Measurements from ENCODE around the gene COL17A1. TPM values are rescaled to one million over a fixed set of nuclear protein-coding genes. Genes with fewer than 3 reads are reported as not detected.

The COL17A1 gene
- total RNA-seq, 1 donor from 2014 or later, result 3.6 TPM

DNA sequence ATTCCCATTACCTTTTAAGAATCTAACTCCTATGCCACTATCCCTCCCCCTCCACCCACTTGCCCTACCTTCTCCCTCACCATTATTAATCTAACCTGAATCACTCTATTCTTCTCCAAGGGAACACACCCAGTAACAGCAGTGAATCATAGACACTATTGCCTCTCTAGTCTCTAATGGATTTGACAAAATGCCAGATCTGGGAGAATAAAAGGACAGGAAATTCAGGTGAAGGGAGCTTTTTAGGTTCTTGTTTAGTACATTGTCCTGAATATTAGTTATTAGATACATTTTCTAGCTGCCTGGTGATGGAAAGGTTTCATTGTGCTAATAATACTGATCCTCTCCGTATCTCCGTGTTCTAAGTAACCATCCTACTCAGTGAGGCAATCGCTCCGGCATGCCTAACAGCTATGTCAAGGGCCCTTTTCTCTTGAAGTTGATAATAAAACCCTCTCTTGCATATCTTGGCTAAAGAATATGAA is 32.2 kb upstream of the COL17A1 start:
- TF ChIP-seq, protein P1, sequence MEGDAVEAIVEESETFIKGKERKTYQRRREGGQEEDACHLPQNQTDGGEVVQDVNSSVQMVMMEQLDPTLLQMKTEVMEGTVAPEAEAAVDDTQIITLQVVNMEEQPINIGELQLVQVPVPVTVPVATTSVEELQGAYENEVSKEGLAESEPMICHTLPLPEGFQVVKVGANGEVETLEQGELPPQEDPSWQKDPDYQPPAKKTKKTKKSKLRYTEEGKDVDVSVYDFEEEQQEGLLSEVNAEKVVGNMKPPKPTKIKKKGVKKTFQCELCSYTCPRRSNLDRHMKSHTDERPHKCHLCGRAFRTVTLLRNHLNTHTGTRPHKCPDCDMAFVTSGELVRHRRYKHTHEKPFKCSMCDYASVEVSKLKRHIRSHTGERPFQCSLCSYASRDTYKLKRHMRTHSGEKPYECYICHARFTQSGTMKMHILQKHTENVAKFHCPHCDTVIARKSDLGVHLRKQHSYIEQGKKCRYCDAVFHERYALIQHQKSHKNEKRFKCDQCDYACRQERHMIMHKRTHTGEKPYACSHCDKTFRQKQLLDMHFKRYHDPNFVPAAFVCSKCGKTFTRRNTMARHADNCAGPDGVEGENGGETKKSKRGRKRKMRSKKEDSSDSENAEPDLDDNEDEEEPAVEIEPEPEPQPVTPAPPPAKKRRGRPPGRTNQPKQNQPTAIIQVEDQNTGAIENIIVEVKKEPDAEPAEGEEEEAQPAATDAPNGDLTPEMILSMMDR (IDR thresholded peaks at IDR 0.05; ENCODE audit: unreplicated experiment), result no peak
- H3K27ac Mint-ChIP-seq, result peak overlapping the region; percentile 4
- peaks cover 40% of the 10 kb centered on the region for H3K4me1 Mint-ChIP-seq
- DNase-seq (ENCODE audit: low spot score in 2 of 2, unreplicated experiment in 2 of 2), result no peak
- no peaks in the 10 kb centered on the region for H3K36me3 Mint-ChIP-seq
- no peaks in the 10 kb centered on the region for H3K27me3 Mint-ChIP-seq (ENCODE audit: low read depth)
- H3K4me3 Mint-ChIP-seq, result no peak overlapping the region
- no peaks in the 10 kb centered on the region for H3K9me3 Mint-ChIP-seq

DNA sequence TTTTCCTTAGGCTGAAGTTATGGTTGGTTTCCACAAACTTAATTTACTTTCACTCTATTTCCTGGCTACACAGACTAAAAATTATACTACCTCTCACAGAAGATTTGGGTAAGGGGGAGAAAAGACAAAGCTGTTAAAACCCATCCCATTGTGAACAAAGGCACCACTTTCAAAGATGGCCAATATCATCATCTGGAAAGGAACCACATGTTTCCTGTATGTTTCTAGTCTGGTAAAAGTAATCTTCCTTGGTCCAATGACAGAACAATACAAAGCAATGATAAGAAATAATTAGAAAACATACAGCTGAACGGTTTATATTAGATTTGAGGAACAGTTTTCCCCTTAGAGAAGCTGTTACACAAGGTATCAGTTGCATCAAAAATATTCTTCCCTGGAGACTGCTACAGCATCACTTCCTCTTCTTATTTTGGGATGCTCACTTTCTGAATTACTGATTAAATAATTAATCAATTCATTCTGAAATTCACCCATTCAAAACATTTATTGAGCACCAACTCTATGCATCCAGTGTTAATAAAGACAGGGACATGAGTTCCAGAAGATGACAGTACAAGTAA is 27.8 kb upstream of the COL17A1 start:
- Mint-ChIP-seq H3K9me3 (no peaks in the 10 kb centered on the region), H3K36me3 (no peaks in the 10 kb centered on the region), H3K4me1 (peaks cover 21% of the 10 kb centered on the region), H3K27ac (no peak overlapping the region), H3K4me3 (no peak overlapping the region), H3K27me3 (ENCODE audit: low read depth) (peaks cover 5% of the 10 kb centered on the region)
- TF ChIP-seq, protein P1 (IDR thresholded peaks at IDR 0.05; ENCODE audit: unreplicated experiment), result no peak
- no peak for DNase-seq (ENCODE audit: low spot score in 2 of 2, unreplicated experiment in 2 of 2)

DNA sequence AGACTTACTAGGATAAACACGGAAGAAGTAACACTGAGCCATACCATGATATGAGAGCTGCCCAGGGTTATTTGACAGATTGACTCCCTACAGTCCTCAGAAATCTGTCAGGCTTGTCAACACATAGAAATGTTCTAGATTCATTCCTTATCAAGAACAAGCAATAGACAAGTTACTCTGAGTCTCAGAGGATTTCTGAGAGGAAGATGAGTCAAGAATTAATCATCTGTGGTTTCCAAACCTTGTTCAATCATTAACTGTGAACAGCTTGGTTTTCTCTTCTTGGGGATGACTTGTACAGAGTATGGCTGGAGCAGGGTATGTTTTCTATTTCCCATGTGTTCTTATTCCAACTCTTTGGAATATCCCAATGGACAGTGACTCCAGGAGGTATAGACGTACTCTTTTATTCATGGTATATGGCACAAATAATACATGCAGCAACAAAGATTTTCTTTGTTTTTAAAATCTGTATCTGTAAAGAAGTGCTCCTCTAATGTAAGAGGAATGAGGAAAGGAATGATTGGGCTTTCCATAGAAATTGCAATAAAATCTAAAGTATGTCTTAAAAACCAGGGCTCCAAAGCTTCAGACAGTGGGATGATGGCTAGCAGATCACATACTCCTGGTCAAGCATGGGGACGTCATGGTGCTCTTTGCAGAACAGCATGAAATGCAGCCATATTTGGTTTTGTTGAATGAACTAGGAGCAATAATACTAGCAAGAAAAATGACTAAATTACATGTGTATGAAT is 24.4 kb upstream of the COL17A1 start:
- Mint-ChIP-seq H3K27ac (no peak overlapping the region), H3K9me3 (peaks cover 3% of the 10 kb centered on the region), H3K36me3 (no peaks in the 10 kb centered on the region), H3K4me3 (no peak overlapping the region), H3K4me1 (no peaks in the 10 kb centered on the region), H3K27me3 (ENCODE audit: low read depth) (peaks cover 5% of the 10 kb centered on the region)
- TF ChIP-seq, protein P1 (IDR thresholded peaks at IDR 0.05; ENCODE audit: unreplicated experiment), result no peak
- no peak for DNase-seq (ENCODE audit: low spot score in 2 of 2, unreplicated experiment in 2 of 2)

DNA sequence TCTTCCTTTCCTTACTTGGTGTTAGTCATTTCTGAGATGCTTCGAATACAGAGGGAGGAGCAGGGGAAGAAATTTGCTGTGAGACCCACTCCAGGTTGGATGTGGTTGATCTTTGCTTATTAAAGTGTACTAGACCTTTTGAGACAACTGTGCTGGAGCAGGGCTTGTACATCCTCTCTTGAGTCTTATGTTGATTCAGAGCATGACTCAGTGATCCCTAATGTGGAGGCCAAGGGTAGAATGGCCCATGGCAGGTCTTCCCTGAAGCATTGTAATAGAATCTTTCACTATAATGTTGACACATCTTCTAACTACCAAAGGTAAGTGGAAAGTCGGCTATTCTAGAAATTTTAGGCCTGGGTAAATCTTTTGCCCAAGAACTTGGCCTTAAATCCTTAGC is 19.2 kb upstream of the COL17A1 start:
- peaks cover 3% of the 10 kb centered on the region for H3K9me3 Mint-ChIP-seq
- no peak overlapping the region for H3K4me3 Mint-ChIP-seq
- peaks cover 14% of the 10 kb centered on the region for H3K27me3 Mint-ChIP-seq (ENCODE audit: low read depth)

DNA sequence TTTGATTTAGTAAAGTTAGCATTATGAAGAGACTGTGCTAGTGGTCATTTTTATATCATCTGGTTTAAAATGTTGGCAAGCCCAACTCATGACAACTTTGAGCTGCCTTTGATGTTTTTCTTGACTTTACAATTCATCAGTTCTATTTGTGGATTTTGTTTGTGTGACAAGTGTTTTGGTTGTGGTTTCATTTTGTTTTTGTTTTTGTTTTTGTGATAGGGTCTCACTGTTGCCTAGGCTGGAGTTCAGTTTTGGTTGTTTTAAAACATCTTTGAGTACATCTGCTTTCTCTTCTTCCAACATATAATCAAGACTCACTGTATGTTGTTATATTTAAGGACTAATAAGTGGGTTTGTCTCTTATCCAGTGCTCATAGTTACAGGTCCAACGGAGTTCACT is 18.7 kb upstream of the COL17A1 start:
- Mint-ChIP-seq H3K4me1 (no peaks in the 10 kb centered on the region), H3K36me3 (no peaks in the 10 kb centered on the region), H3K27ac (no peak overlapping the region), H3K4me3 (no peak overlapping the region), H3K27me3 (ENCODE audit: low read depth) (peaks cover 14% of the 10 kb centered on the region), H3K9me3 (peaks cover 3% of the 10 kb centered on the region)
- TF ChIP-seq, protein P1 (IDR thresholded peaks at IDR 0.05; ENCODE audit: unreplicated experiment), result no peak
- DNase-seq (ENCODE audit: low spot score in 2 of 2, unreplicated experiment in 2 of 2), result no peak

More for the DNA sequence above, 19.2 kb upstream of the COL17A1 start:
- DNase-seq (ENCODE audit: low spot score in 2 of 2, unreplicated experiment in 2 of 2), result no peak
- TF ChIP-seq, protein P1 (IDR thresholded peaks at IDR 0.05; ENCODE audit: unreplicated experiment), result no peak
- no peaks in the 10 kb centered on the region for H3K4me1 Mint-ChIP-seq
- H3K27ac Mint-ChIP-seq, result no peak overlapping the region
- no peaks in the 10 kb centered on the region for H3K36me3 Mint-ChIP-seq
